GM18909 (cell line): ENCODE results near the gene NOS1.

Experiments
- ATAC-seq: cut with Tn5 transposase; IDR thresholded peaks from one replicate; pipeline ENCODE4 v1.9.1; 2021; ENCODE audit warnings: mild to moderate bottlenecking; ENCODE audit not compliant: unreplicated experiment, poor library complexity

Gene NOS1

DNA sequence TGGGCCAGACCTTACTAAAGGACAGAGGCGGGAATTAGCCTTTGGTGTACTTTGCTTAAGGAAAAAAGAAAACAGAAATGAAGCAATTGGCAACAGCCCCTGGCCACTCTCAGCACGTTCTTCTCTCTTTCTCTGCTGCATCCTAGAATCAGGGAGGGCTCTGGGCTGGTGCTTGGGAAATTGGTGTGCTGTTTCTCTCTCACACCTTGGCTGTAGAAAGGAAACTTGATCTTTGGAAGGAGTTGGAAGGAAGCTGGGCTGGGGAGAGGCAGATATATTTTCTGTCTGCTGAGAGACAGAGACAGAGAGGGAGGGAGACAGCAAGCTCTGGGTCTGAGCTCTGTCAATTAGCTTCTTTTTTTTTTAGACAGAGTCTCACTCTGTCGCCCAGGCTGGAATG lies 27.4 kb downstream of the NOS1 start:
- no peak for ATAC-seq

DNA sequence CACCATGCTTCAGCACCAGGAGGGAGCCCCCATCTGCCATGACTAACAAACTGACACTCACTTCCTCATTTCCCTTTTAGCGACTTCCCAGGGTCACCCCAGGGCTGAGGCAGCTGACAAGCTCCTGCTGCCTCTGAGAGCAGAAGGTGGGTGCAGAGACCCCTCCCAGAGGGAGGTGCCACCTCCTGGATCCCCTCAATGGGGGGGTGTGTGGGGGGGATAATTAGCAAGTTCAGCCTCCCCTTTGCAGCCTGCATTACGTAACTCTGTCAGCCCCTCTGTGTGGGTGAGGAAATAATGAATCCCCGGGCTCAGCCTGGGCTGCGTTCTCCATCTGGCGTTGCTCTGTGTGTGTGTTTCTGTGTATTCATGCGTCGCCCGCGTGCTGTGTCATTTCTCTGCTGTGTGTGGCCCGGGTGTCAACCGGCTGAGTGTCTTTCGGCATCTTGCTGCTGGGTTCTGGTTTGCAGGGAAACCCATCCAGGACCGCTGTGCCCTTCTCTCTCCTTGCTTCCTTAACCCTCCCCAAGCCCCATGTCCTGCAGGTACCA lies 28.0 kb downstream of the NOS1 start:
- no peak for ATAC-seq

DNA sequence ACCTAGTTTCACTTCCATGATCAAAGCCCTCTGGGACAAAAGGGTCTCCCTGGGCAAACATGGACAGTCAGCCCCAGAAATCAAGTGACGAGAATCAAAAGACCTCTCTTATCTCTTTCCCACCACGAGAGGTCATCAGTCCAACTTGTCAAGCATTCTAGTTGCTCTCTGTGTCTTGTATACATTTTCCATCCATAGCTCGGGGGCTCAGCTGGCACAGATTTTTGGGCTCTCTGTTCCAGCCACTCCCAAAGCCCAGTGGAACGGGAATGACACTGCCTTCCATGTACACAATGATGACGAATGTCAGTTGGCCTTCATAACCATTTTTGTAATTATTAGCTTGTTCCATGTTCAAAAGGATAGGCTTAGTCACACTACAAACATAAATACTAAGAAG lies 29.7 kb downstream of the NOS1 start:
- ATAC-seq: no peak

DNA sequence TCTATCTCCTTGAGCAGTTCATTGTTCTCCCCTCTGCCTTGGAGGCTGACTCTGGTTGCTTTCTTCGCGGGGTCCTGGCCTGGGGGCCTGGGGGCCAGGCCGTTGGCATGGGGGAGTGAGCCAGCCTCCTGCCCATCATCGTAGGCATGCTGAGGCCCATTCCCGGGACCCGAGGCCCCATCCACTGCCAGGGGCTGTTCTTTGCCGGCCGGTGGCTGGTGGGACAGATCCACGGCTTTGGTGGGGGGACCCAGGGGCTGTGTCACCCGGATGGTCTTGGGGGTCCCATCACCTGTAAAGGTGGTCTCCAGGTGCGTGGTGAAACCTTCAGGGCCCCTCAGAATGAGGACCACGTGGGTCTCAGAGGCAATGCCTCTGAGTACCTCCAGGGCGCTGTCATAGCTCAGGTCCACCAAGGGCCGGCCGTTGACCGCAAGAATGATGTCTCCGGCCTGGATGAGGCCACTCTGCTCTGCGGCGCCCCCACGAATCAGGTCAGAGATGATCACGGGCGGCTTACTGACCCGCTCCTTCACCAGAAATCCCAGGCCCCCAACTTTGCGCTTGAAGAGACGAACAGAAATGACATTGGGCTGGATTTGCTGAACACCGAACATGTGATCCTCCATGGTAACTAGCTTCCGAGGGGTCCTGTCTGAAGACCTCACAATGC lies 30.8 kb downstream of the NOS1 start:
- no peak for ATAC-seq

DNA sequence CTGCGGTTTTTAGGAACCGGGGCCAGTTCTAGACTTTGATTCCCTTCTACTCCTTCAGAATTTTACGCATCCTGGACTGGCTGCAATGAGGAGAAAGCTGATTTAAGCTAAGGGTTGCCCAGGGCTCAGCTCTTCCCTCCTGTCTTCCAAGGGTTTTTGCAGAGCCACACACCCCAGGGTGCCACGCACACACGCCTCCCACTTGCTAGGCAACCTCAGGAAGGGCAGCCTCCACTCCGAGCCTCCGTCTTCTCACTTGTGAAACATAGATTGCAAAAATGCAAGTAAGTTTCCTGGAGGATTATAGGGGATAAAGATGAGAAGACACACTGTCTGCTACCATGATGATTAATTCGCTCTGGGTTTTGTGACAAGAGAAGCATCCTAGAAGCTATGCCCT lies 31.7 kb downstream of the NOS1 start:
- no peak for ATAC-seq

DNA sequence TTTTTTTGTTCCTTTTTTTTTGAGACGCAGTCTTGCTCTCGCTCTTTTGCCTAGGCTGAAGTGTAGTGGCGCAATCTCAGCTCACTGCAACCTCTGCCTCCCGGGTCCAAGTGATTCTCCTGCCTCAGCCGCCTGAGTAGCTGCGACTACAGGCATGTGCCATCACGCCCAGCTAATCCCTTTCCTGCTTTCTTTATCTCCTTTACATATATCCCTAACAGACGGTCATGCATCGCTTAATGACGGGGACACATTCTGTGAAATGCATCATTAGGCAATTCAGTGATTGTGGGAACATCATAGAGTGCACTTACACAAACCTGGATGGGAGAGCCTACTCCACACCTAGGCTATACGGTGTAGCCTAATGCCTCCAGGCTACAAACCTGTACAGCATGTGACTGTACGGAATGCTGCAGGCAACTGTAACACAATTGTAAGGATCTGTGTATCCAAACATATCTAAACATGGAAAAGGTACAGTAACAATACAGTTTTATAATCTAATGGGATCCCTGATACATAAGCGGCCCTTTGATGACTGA lies 32.8 kb downstream of the NOS1 start:
- no peak for ATAC-seq

DNA sequence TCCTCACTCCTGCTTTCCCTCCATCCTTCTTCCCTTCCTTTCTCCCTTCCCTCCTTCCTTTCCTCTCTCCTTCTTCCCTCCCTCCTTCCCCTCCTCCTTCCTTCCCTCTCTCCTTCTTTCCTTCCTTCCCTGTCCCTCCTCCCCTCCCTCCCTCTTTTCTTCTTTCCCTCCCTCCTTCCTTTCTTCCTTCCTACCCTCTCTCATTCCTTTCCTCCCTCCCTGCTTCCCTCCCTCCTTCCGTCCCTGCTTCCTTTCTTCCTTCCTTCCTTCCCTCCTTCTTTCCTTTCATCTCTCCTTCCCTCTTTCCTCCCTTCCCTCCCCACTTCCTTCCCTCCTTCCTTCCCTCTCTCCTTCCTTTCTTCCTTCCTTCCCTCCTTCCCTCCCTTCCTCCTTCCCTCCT lies 39.0 kb downstream of the NOS1 start:
- ATAC-seq: no peak

DNA sequence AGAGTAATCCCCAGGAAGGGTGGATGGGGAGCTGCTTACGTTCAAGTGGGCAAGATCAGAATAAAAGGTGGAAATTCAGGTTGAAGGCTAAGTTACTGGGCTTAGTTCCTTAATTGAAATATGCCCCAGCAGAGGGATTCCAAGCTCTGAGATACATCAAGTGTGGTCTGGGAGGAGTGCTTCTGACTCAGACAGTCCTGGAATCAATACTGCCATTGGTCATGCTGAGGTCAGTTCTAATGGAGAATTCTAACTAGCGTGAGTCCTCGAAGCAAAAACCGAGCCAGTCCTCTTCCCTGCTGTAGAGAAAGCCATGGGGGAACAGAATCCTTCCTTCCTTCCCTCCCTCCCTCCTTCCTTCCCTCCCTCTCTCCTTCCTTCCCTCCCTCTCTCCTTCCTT lies 39.9 kb downstream of the NOS1 start:
- no peak for ATAC-seq

DNA sequence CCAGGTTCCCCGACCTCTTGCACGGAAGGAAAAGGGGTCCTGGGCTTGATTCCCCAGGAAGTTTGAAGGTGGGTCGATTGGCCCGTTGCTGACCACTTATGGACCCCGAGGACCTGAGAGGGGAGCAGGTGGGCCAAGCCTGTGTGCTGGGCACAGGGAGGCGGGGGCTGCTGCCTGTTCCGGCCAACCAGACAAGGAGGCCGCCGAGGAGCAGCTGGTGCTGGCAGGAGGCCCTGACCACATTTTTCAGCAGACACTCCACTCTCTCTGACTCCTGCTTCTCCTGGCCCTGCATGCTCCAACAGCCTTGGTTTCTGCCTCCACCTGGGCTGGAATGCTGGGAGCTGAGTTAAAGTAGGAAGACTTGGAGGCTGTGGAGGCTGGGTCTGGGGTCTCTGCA lies 42.8 kb downstream of the NOS1 start:
- ATAC-seq: no peak

DNA sequence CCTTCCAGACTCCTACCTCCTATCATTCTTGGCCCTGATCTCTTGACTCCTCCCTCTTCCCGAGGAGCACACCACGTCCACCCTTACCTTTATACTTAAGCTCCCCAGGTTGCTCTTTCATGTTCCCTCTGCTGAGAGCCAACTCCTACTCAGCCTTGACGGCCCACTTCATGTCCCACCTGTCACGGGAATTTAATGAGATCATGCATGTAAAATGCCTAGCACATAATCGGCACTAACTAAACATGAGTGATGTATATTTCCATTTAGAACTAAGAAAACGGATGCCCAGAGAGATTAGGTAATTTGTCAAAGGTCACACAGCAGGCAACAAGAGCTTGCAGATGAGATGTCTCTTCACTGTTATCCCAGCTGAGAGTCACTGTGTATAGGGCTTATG lies 45.1 kb downstream of the NOS1 start:
- ATAC-seq: no peak

DNA sequence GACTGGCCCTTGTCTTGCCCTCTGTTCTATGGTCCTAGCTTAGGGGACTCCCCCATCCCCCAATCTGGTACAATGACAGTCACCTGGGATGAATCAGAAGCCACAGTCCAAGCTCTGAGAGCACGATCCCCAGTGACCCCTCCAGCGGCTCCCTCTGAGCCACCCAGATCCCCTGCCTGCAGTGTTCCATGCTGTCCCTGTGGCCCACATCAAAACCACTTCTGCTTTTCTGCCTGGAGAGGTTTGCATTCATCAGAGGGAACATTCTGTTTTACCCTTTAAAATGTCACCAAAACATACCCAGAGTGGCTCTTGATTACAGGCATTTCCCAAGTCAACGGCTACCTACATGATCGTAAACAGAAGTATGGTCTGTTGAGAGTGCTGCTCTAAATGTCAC lies 47.5 kb downstream of the NOS1 start:
- no peak for ATAC-seq

DNA sequence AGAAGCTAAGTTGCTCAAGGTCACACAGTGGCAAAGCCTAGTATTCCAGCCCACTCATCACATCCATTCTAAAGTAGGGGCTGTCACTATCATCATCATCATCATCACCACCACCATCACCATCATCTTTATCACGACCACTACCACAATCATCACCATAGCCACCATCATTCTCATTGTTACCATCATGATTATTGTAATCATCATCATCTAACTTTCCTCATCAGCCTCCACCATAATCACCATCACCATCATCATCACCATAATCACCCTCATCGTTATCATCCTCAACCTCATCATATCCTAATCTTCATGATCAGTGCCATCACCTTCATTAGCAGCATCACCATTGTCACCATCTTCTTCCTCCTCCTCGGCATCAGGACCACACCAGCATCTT lies 48.7 kb downstream of the NOS1 start:
- no peak for ATAC-seq

DNA sequence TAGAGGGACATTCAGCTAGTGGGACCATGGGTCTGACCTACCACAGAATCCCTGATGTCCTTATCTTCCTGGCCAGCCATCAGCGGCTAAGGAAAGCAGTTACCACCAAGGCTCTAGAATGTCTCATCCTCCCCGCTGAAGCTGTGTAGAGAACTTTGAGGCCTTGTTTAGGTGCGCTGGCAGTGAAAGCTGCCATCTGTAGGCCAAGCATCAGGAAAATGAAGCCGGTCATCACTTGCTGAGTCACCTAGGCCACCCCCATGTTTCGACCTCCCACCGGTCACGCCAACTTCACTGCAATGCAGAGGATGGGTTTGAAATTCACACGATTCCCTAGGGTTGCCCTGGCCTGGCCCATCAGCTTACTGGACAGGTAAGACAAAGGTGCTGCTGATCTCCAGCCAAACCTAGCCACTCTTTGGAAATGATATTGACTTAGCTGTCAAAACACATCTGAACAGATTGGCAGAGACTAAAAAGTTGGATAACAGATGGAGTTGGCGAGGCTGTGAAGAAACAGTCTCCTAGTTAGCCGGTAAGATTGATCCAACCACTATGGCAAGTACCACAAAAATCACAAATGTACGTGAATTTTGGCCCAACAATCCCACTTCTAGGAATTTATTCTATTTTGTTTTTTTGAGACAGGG lies 52.0 kb downstream of the NOS1 start:
- ATAC-seq: no peak

DNA sequence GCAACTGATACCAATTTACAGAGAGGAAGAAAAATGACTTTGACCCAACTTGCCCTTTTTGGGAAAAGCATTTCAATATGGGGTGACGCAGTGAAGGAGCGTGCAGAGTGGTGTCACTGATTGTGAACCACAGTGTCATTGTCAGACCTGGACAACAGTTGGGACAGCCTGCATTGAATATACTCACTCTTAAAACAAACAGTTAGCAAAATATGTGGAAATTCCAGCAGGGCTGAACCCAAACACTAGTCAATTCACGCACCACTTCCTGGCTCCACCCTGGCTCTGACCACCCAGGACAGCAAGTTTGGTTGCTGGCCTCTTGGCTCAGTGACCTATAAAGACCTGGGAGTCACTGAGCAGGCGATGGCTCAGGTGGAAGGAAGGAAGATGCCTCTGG lies 61.3 kb downstream of the NOS1 start:
- ATAC-seq: no peak

DNA sequence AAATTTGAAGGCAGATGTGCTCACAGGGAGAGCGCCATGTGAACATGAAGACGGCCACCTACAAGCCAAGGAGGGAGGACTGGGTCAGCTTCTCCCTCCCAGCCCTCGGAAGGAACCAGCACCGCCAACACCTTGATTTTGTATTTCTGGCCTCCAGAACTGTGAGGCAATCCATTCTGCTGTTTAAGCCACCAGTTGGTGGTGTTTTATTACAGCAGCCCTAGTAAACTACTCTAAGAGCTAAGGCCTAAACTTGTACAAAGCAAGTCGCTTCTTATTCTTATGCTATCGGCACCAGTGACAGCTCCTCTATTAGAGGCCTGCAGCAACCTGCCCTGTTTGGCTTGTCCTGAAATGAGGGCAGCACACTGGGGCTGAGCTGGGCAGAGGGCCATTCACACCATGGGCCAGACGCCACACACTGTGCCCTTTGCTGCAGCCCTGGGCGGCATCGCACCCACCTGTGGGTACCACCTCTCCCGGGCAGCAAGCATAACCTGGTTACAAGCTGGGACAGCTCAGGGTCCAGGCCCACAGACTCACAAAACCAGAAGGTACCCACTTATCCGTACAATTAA lies 62.7 kb downstream of the NOS1 start:
- ATAC-seq: no peak

DNA sequence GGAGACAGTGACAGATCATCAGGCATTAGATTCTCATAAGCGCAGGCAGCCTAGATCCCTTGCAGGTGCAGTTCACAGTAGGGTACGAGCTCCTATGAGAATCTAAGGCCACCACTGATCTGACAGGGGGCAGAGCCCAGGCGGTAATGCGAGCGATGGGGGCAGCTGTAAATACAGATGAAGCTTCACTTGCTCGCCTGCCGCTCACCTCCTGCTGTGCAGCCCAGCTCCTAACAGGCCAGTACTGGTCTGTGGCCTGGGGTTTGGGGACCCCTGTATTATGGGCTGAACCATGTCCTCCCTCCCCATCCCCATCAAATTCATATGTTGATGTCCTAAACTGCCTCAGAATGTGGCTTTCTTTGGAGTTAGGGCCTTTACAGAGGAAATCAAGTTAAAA lies 63.2 kb downstream of the NOS1 start:
- ATAC-seq: no peak

DNA sequence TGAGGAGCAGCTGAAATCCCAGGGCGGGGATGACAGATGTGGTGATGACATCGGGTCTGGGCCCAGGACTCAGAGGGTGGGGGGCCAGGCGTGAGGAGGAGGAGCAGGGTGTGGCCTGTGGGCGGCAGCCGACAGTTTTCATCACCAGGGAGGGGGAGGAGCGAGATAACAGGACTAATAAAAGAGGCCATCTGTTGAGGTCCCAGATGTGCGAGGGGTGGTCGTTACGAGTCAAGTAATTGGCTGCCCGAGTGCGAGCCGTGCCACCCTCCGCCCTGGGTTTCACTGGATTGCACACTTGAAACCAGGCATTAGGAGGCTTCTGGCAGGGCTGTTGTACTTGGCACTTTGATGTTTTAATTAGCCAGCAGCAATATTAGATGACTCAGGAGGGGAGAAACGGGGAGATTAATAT lies 67.2 kb downstream of the NOS1 start:
- ATAC-seq: no peak

DNA sequence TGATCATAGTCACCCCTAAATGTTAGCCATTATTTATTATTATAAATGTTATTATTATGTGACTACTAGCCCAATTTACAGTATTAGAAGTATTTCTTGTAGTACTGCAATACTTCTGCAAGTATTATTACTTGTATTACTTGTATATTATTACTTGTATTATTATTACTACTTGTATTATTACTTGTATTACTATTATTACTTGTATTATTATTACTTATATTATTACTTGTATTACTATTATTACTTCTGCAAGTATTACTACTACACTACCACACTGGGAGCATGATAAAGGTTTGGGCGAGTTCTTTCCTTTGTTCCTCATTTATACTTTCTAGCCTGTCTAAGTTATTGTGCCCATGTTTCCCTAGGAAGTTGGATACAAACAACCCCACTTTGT lies 67.9 kb downstream of the NOS1 start:
- no peak for ATAC-seq

DNA sequence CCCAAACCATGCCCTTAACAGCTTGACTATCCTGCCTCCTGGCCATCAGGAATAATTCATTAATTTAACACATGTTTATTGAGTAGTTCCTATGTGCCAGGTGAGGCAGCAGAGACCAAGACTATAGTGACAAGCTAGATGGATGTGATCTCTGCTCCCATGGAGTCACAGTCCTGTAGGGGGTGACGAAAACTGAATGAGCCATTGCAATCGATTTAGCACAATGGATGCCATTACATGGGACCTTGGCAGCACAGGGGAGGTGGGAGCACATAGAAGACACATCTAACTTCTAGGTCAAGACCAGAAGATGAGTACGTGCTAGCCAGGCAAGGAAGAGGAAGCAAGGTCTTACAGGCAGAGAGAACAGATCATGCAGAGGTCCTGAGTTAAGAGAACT lies 68.7 kb downstream of the NOS1 start:
- ATAC-seq: no peak

DNA sequence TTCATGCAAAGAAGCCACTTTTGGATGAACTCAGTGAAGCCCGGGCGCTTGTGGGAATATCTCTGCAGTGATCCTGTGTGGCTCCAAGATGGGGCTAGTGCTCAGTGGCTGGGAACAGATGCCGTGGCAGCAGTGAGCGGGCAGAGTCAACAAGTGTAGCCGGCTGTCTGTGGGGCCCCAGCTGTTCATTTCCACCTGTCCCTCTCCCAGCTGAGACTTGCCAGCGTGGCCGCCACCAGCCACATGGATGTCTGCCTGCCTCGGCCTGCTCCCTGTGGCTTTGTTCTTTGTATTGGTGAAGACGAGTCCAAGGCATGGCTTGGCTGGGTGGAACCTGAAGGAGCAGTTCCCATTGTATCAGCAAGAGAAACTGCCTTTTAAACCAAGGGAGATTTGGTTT lies 77.3 kb downstream of the NOS1 start:
- no peak for ATAC-seq

DNA sequence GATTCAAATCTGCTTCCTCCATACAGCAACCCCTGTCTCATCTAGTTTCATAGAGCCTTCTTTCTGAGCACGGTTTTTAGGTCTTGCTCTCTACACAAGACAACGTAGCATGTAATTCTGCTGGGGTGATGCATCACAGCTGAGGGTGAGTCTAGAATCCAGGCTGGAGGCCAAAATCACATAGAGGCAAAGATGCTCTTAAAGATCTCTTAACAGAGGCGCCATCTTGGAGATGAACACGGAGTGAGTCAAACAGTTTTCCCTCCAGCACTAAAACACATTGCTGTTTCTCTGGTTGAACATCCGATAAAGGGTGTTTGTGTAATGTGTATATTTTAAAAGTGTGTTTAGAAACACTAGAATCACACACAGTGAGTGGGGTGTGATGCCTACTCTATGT lies 78.9 kb downstream of the NOS1 start:
- no peak for ATAC-seq
